Dermis lymphatic vessel endothelial cell (primary cell): ENCODE results near the gene TRPM8. TPM values are rescaled to one million over a fixed set of nuclear protein-coding genes. Genes with fewer than 3 reads are reported as not detected.

Experiments
- total RNA-seq: library from RNA; depleted of rRNA; stranded (reverse); fragments of >200 nt; gene quantifications from 2 replicates; pipeline ENCODE4 v1.2.1, GENCODE V29; 2014

Gene TRPM8
- not detected in 2 replicates for total RNA-seq

GRCh38 chr2:233917116-233917515, at the start of gene TRPM8:
TRPM8 (plus strand) TSS chr2:233917373; CDS start chr2:233926538, 9,165 bp downstream.

GRCh38 chr2:233867993-233868532, 49.1 kb upstream of the TRPM8 start, which contains the start of gene MSL3B:
MSL3B (minus strand) TSS chr2:233868386.

GRCh38 chr2:234050455-234051135, 133.4 kb downstream of the TRPM8 start, which contains the start of gene SPP2:
SPP2 (plus strand) TSS chr2:234050702; CDS start chr2:234050787, 85 bp downstream.

Other genes with a start within 250 kb of the TRPM8 start
- gene UGT1A9, start 245.5 kb upstream of the TRPM8 start, total RNA-seq: not detected in 2 replicates
- under 0.01 TPM in 1 of 2 replicates, not detected in the other for gene UGT1A7, start 235.5 kb upstream of the TRPM8 start, total RNA-seq
- not detected in 2 replicates for gene UGT1A6, start 224.5 kb upstream of the TRPM8 start, total RNA-seq
- gene UGT1A5, start 204.5 kb upstream of the TRPM8 start, total RNA-seq: not detected in 2 replicates
- gene UGT1A4, start 198.6 kb upstream of the TRPM8 start, total RNA-seq: not detected in 2 replicates
- not detected in 2 replicates for gene UGT1A3, start 188.3 kb upstream of the TRPM8 start, total RNA-seq
- gene UGT1A1, start 157.1 kb upstream of the TRPM8 start, total RNA-seq: not detected in 2 replicates
- gene MROH2A, start 139.0 kb upstream of the TRPM8 start, total RNA-seq: not detected in 2 replicates
- 2.1 and 2.3 TPM in 2 replicates for gene HJURP, start 62.8 kb upstream of the TRPM8 start, total RNA-seq
- not detected in 2 replicates for gene SPP2, start 133.3 kb downstream of the TRPM8 start, total RNA-seq